ENCODE results near the gene ALDOB. TPM values are rescaled to one million over a fixed set of nuclear protein-coding genes. Genes with fewer than 3 reads are reported as not detected.

Gene ALDOB
- total RNA-seq, 1 donor from 2014 or later = not detected

- TF ChIP-seq POLR2A (IDR thresholded peaks at IDR 0.05) = no peak
- TF ChIP-seq CTCF (IDR thresholded peaks at IDR 0.05) = no peak
- TF ChIP-seq POLR2AphosphoS5 (IDR thresholded peaks at IDR 0.05; ENCODE audit: insufficient read depth in 1 of 2, low read depth in 1 of 2) = no peak
- no peaks in the 10 kb centered on the region for H3K27me3 ChIP-seq
- H3K9me3 ChIP-seq = no peaks in the 10 kb centered on the region
- intact Hi-C loops (cut with DNase I) = no loop called here
- DNase-seq (ENCODE audit: extremely low spot score in 2 of 2) = no peak
- no peaks in the 10 kb centered on the region for H3K4me1 ChIP-seq
- H3K36me3 ChIP-seq = no peaks in the 10 kb centered on the region
- H3K4me3 ChIP-seq = no peak overlapping the region
- H3K27ac ChIP-seq = no peak overlapping the region
These were observed 15.9 kb upstream of the ALDOB start for GRCh38 chr9:101451498-101451897.

GRCh38 chr9:101450931-101451330, 15.4 kb upstream of the ALDOB start:
- Histone ChIP-seq H3K27ac (no peak overlapping the region), H3K36me3 (no peaks in the 10 kb centered on the region), H3K4me1 (no peaks in the 10 kb centered on the region), H3K4me3 (no peak overlapping the region), H3K27me3 (no peaks in the 10 kb centered on the region), H3K9me3 (no peaks in the 10 kb centered on the region)
- no peak for DNase-seq (ENCODE audit: extremely low spot score in 2 of 2)
- intact Hi-C loops (cut with DNase I) = no loop called here
- no peak for TF ChIP-seq POLR2AphosphoS5 (IDR thresholded peaks at IDR 0.05; ENCODE audit: insufficient read depth in 1 of 2, low read depth in 1 of 2)
- TF ChIP-seq CTCF (IDR thresholded peaks at IDR 0.05) = no peak
- no peak for TF ChIP-seq POLR2A (IDR thresholded peaks at IDR 0.05)

GRCh38 chr9:101449071-101449721, 13.6 kb upstream of the ALDOB start:
- TF ChIP-seq POLR2A (IDR thresholded peaks at IDR 0.05) (no peak), POLR2AphosphoS5 (IDR thresholded peaks at IDR 0.05; ENCODE audit: insufficient read depth in 1 of 2, low read depth in 1 of 2) (no peak), CTCF (IDR thresholded peaks at IDR 0.05) (peak in 1 of 3 experiments; percentile 59)
- DNase-seq (ENCODE audit: extremely low spot score in 2 of 2) = no peak
- no peak overlapping the region for H3K27ac ChIP-seq

GRCh38 chr9:101448680-101449070, 13.1 kb upstream of the ALDOB start:
- intact Hi-C loops (cut with DNase I) = no loop called here

More at GRCh38 chr9:101449071-101449721, 13.6 kb upstream of the ALDOB start:
- H3K36me3 ChIP-seq = no peaks in the 10 kb centered on the region
- peak overlapping the region; percentile 45 to 54 for H3K4me3 ChIP-seq
- H3K4me1 ChIP-seq = no peaks in the 10 kb centered on the region
- no peaks in the 10 kb centered on the region for H3K9me3 ChIP-seq
- no peaks in the 10 kb centered on the region for H3K27me3 ChIP-seq
- intact Hi-C loops (cut with DNase I) = no loop called here

More at GRCh38 chr9:101448680-101449070, 13.1 kb upstream of the ALDOB start:
- Histone ChIP-seq H3K27me3 (no peaks in the 10 kb centered on the region), H3K4me3 (peak overlapping the region in 1 of 2 donors; percentile 45), H3K36me3 (no peaks in the 10 kb centered on the region), H3K9me3 (no peaks in the 10 kb centered on the region), H3K27ac (no peak overlapping the region), H3K4me1 (no peaks in the 10 kb centered on the region)
- no peak for DNase-seq (ENCODE audit: extremely low spot score in 2 of 2)
- TF ChIP-seq POLR2AphosphoS5 (IDR thresholded peaks at IDR 0.05; ENCODE audit: insufficient read depth in 1 of 2, low read depth in 1 of 2) (no peak), CTCF (IDR thresholded peaks at IDR 0.05) (no peak), POLR2A (IDR thresholded peaks at IDR 0.05) (no peak)
